Loucy (cell line): ENCODE results near the gene CTLA4.

Experiments used
- CTCF ChIP-seq: fragments of 200-600 bp; sonication (generic); conservative IDR thresholded peaks from 2 replicates; pipeline ENCODE4 v1.5.1; 2014; ENCODE audit warnings: mild to moderate bottlenecking, antibody characterized with exemption, low read length
- EZH2phosphoT487 ChIP-seq: fragments of 200-600 bp; IDR thresholded peaks from 2 replicates; pipeline ENCODE4 v1.6.1; 2018; ENCODE audit warnings: antibody characterized with exemption, mild to moderate bottlenecking, moderate library complexity, borderline replicate concordance

- no peak for TF ChIP-seq CTCF
- no peak for TF ChIP-seq EZH2phosphoT487
Measured at GRCh38 chr2:203873921-203874631, 6.5 kb downstream of the CTLA4 start.
